HEK293 (cell line): Measurements from ENCODE around the gene ACVR2B.

Source experiments
- CTCF ChIA-PET: fragments of 350-600 bp; formaldehyde crosslinking; extraction: SDS; loops from one replicate; lab custom pipeline; 2021; ENCODE audit warnings: antibody characterized with exemption; lab: Yijun Ruan, JAX
- POLR2A ChIA-PET: fragments of 300-600 bp; formaldehyde crosslinking; extraction: SDS; loops from one replicate; lab custom pipeline; 2020; ENCODE audit warnings: antibody characterized with exemption, inconsistent platforms; lab: Yijun Ruan, JAX
- H3K27ac ChIP-seq: fragments of 200-500 bp; sonication (Bioruptor generic); 2 replicates; pipeline ENCODE4 v1.5.1; 2014; ENCODE audit warnings: low read depth, low read length, control low read depth, inconsistent platforms; ENCODE audit errors: extremely low read depth
- H3K36me3 ChIP-seq, 2 experiments: fragments of 200-500 bp in 1 of 2; sonication (Bioruptor generic) in 1 of 2; 1 replicate in 1 of 2; 2 replicates in 1 of 2; pipeline ENCODE4 v1.5.1; 2014 to 2017; ENCODE audit warnings: inconsistent platforms in 2 of 2, low read length in 2 of 2; ENCODE audit not compliant: control insufficient read depth in 2 of 2, insufficient read depth in 1 of 2
- H3K4me1 ChIP-seq: fragments of 200-500 bp; sonication (Bioruptor generic); 2 replicates; pipeline ENCODE4 v1.5.1; 2014; ENCODE audit warnings: mild to moderate bottlenecking, low read length, inconsistent platforms; ENCODE audit not compliant: control insufficient read depth, insufficient read depth
- H3K4me3 ChIP-seq: 2 replicates; pipeline ENCODE4 v1.5.1; 2011; ENCODE audit warnings: low read depth, mild to moderate bottlenecking, control low read depth, low read length, moderate library complexity
- H3K9me3 ChIP-seq: fragments of 200-500 bp; sonication (Bioruptor generic); 2 replicates; pipeline ENCODE4 v1.5.1; 2014; ENCODE audit warnings: low read depth, low read length, inconsistent platforms; ENCODE audit not compliant: control insufficient read depth, insufficient read depth
- GLI2 ChIP-seq: fragments of 450-650 bp; formaldehyde crosslinking; IDR thresholded peaks from 2 replicates; pipeline ENCODE4; 2017; ENCODE audit warnings: missing biosample characterization, missing genetic modification characterization, low read depth, borderline replicate concordance
- MEIS1 ChIP-seq: sonication (generic); formaldehyde crosslinking; IDR thresholded peaks from 2 replicates; pipeline ENCODE4 v1.8.1; 2022; ENCODE audit warnings: missing genetic modification reagents, mild to moderate bottlenecking, borderline replicate concordance
- MYNN ChIP-seq: fragments of 450-650 bp; formaldehyde crosslinking; IDR thresholded peaks from 2 replicates; pipeline ENCODE4 v1.5.1; 2016; ENCODE audit warnings: missing biosample characterization, missing genetic modification characterization, borderline replicate concordance
- OVOL3 ChIP-seq: fragments of 450-650 bp; formaldehyde crosslinking; IDR thresholded peaks from 2 replicates; pipeline ENCODE4 v1.5.1; 2016; ENCODE audit warnings: missing biosample characterization, missing genetic modification characterization
- SP7 ChIP-seq: fragments of 450-650 bp; formaldehyde crosslinking; IDR thresholded peaks from 2 replicates; pipeline ENCODE4 v1.5.1; 2016; ENCODE audit warnings: missing biosample characterization, missing genetic modification characterization
- ZBTB48 ChIP-seq: fragments of 450-650 bp; formaldehyde crosslinking; IDR thresholded peaks from 2 replicates; pipeline ENCODE4 v1.5.1; 2016; ENCODE audit warnings: missing biosample characterization, missing genetic modification characterization
- ZFHX2 ChIP-seq: fragments of 450-650 bp; formaldehyde crosslinking; conservative IDR thresholded peaks from 2 replicates; pipeline ENCODE4 v1.5.1; 2016; ENCODE audit warnings: missing biosample characterization, missing genetic modification characterization
- ZNF26 ChIP-seq: fragments of 450-650 bp; formaldehyde crosslinking; IDR thresholded peaks from 2 replicates; pipeline ENCODE4 v1.5.1; 2016; ENCODE audit warnings: missing biosample characterization, missing genetic modification characterization
- ZNF335 ChIP-seq: fragments of 450-650 bp; formaldehyde crosslinking; conservative IDR thresholded peaks from 2 replicates; pipeline ENCODE4 v1.5.1; 2016; ENCODE audit warnings: missing biosample characterization, missing genetic modification characterization
- ZNF426 ChIP-seq: fragments of 450-650 bp; formaldehyde crosslinking; IDR thresholded peaks from 2 replicates; pipeline ENCODE4 v1.5.1; 2017; ENCODE audit warnings: missing biosample characterization, missing genetic modification characterization, mild to moderate bottlenecking, inconsistent platforms, moderate library complexity
- ZNF561 ChIP-seq: fragments of 450-650 bp; IDR thresholded peaks from 2 replicates; pipeline ENCODE4 v1.5.1; 2018; ENCODE audit warnings: missing biosample characterization, missing genetic modification characterization, borderline replicate concordance
- ZNF658 ChIP-seq: fragments of 450-650 bp; formaldehyde crosslinking; IDR thresholded peaks from 2 replicates; pipeline ENCODE4; 2016; ENCODE audit warnings: missing biosample characterization, missing genetic modification characterization
- ZNF777 ChIP-seq: fragments of 450-650 bp; formaldehyde crosslinking; IDR thresholded peaks from 2 replicates; pipeline ENCODE4 v1.5.1; 2017; ENCODE audit warnings: missing biosample characterization, missing genetic modification characterization, borderline replicate concordance
- ZNF843 ChIP-seq: fragments of 450-650 bp; formaldehyde crosslinking; IDR thresholded peaks from 2 replicates; pipeline ENCODE4 v1.5.1; 2016; ENCODE audit warnings: missing biosample characterization, missing genetic modification characterization
- ZSCAN23 ChIP-seq: fragments of 450-650 bp; formaldehyde crosslinking; IDR thresholded peaks from 2 replicates; pipeline ENCODE4 v1.5.1; 2016; ENCODE audit warnings: missing biosample characterization, missing genetic modification characterization
- TF ChIP-seq, protein P1 (sequence below): fragments of 450-650 bp; formaldehyde crosslinking; conservative IDR thresholded peaks from 2 replicates; pipeline ENCODE4 v1.5.1; 2016; ENCODE audit warnings: low read depth, missing biosample characterization, missing genetic modification characterization

Gene ACVR2B

DNA sequence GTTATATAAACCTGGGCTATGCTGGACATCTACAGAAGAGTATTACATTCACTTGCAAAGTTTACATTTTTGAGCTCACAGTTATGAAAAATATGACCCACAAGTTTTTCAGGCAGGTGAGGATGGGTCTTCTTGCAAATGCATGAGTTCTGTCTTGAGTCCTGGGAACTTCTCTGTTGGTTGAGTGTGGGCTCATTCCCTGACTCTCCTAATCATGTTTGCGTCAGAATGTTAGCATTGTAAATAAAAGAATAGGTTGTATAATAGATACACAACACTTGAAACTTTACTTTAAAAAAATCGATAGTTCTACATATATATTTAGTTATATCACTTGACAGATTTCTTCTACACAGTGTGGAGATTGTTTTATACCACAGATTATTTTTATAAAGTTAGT, 35.3 kb downstream of the ACVR2B start:
- Histone ChIP-seq H3K36me3 (peaks cover 0 to 33% of the 10 kb centered on the region in 2 experiments; a peak in 1 of 3 replicates), H3K9me3 (no peaks in the 10 kb centered on the region), H3K27ac (no peak overlapping the region), H3K4me3 (no peak overlapping the region), H3K4me1 (no peaks in the 10 kb centered on the region)
- ChIA-PET POLR2A (no interaction called here), CTCF (interaction anchor here (1.1 kb wide), 1 partner anchor 32 kb away, joined by 3 read pairs; no protein-coding TSS in a partner anchor)
- no peak for TF ChIP-seq ZNF777

GRCh38 chr3:38489766-38490165, 36.1 kb downstream of the ACVR2B start:
- Histone ChIP-seq H3K4me1 (no peaks in the 10 kb centered on the region), H3K36me3 (peaks cover 0 to 27% of the 10 kb centered on the region in 2 experiments; a peak in 1 of 3 replicates), H3K9me3 (no peaks in the 10 kb centered on the region), H3K27ac (no peak overlapping the region), H3K4me3 (no peak overlapping the region)
- CTCF ChIA-PET: interaction anchor here (1.1 kb wide), 1 partner anchor 31 kb away, joined by 3 read pairs; no protein-coding TSS in a partner anchor
- POLR2A ChIA-PET: no interaction called here
- TF ChIP-seq ZNF335 (tag by site-specific recombination) (no peak), ZNF426 (tag by site-specific recombination) (no peak), ZBTB48 (tag by site-specific recombination) (no peak), ZFHX2 (tag by site-specific recombination) (no peak), ZNF658 (tag by site-specific recombination) (no peak), ZSCAN23 (tag by site-specific recombination) (no peak), SP7 (no peak), OVOL3 (no peak), MYNN (tag by site-specific recombination) (no peak), ZNF26 (tag by site-specific recombination) (no peak), ZNF843 (tag by site-specific recombination) (no peak), MEIS1 (CRISPR knock-in tag) (no peak), GLI2 (tag by site-specific recombination) (no peak), ZNF561 (tag by site-specific recombination) (no peak)
- TF ChIP-seq, protein P1, sequence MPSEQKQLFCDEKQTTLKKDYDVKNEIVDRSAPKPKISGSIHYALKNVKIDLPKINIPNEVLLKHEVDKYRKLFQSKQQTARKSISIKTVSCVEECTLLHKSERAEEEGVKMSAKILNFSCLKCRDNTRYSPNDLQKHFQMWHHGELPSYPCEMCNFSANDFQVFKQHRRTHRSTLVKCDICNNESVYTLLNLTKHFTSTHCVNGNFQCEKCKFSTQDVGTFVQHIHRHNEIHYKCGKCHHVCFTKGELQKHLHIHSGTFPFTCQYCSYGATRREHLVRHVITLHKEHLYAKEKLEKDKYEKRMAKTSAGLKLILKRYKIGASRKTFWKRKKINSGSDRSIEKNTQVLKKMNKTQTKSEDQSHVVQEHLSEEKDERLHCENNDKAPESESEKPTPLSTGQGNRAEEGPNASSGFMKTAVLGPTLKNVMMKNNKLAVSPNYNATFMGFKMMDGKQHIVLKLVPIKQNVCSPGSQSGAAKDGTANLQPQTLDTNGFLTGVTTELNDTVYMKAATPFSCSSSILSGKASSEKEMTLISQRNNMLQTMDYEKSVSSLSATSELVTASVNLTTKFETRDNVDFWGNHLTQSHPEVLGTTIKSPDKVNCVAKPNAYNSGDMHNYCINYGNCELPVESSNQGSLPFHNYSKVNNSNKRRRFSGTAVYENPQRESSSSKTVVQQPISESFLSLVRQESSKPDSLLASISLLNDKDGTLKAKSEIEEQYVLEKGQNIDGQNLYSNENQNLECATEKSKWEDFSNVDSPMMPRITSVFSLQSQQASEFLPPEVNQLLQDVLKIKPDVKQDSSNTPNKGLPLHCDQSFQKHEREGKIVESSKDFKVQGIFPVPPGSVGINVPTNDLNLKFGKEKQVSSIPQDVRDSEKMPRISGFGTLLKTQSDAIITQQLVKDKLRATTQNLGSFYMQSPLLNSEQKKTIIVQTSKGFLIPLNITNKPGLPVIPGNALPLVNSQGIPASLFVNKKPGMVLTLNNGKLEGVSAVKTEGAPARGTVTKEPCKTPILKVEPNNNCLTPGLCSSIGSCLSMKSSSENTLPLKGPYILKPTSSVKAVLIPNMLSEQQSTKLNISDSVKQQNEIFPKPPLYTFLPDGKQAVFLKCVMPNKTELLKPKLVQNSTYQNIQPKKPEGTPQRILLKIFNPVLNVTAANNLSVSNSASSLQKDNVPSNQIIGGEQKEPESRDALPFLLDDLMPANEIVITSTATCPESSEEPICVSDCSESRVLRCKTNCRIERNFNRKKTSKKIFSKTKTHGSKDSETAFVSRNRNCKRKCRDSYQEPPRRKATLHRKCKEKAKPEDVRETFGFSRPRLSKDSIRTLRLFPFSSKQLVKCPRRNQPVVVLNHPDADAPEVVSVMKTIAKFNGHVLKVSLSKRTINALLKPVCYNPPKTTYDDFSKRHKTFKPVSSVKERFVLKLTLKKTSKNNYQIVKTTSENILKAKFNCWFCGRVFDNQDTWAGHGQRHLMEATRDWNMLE (tag by site-specific recombination): no peak
